GM12891 (cell line): Measurements from ENCODE around the gene STK17A.

Source experiments
- DNase-seq: peaks from one replicate; pipeline ENCODE4 v3.0.0; 2011; ENCODE audit warnings: low spot score; ENCODE audit not compliant: insufficient read length
- FAIRE-seq: peaks from 2 replicates; lab custom pipeline; 2011; peaks lifted over from hg19 to GRCh38; lab: Jason Lieb, UNC
- PAX5 ChIP-seq: IDR thresholded peaks from 2 replicates; pipeline ENCODE4 v1.6.1; 2011; ENCODE audit warnings: low read length, moderate library complexity, mild to moderate bottlenecking; ENCODE audit not compliant: insufficient read depth, severe bottlenecking
- POLR2A ChIP-seq: IDR thresholded peaks from 2 replicates; pipeline ENCODE4 v1.6.1; 2011; ENCODE audit warnings: low read depth, low read length, control low read depth
- POLR2AphosphoS5 ChIP-seq: IDR thresholded peaks from 2 replicates; pipeline ENCODE4 v1.6.1; 2011; ENCODE audit warnings: low read depth, low read length, control low read depth
- POU2F2 ChIP-seq: IDR thresholded peaks from 2 replicates; pipeline ENCODE4 v1.6.1; 2011; ENCODE audit warnings: low read depth, mild to moderate bottlenecking, control low read depth, low read length, moderate library complexity
- SPI1 ChIP-seq: IDR thresholded peaks from 2 replicates; pipeline ENCODE4 v1.6.1; 2011; ENCODE audit warnings: low read depth, low read length, control low read depth
- TAF1 ChIP-seq: IDR thresholded peaks from 2 replicates; pipeline ENCODE4 v1.6.1; 2011; ENCODE audit warnings: low read depth, low read length, control low read depth

STK17A gene

DNA sequence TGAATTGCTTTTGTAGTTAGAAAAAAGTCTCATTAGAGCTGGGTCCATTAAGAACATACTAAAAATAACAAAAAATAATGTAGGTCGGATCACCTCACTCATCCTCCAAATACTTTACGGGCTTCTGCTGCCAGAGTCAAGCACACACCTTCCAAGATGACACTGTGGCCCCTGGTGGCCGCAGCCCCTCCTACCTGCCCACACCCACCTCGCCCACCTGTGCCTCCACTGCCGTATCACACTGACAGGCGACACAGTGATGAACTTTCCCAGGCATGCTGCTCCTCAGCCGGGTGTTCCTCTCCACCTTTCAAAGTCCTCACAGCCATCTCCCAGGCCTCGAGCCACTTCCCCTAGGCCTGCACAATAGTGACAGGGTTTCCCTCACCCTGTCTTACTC, 60.9 kb downstream of the STK17A start:
- no peak for DNase-seq
- no peak for FAIRE-seq

GRCh38 chr7:43645699-43646226, 62.9 kb downstream of the STK17A start:
- DNase-seq = no peak
- TF ChIP-seq POLR2A = no peak
- TF ChIP-seq SPI1 = peak; percentile 56
- peak; percentile 5 for FAIRE-seq

More for the DNA sequence above, 60.9 kb downstream of the STK17A start:
- TF ChIP-seq POLR2AphosphoS5 = no peak

- TF ChIP-seq POLR2AphosphoS5 (no peak), PAX5 (no peak), SPI1 (no peak), TAF1 (no peak), POLR2A (no peak), POU2F2 (no peak)
- no peak for FAIRE-seq
- no peak for DNase-seq
Measured at GRCh38 chr7:43646603-43647338, 63.9 kb downstream of the STK17A start.

DNA sequence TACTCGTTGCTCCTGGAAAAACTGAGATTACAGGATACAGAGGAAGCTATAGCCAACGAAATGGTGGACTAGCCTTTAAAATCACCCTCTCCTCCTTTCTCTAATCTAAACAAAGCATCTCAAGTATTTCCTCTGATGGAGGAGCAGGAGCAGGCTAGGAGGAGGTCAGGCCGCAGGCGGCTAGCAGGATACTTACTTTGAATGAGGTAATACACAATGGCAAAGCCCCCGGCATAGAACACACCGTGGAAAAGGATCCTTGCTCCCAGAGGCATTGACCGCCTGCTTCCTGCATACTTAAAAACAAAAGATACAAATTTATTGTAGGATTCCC, 64.4 kb downstream of the STK17A start:
- no peak for DNase-seq
- no peak for TF ChIP-seq SPI1
- TF ChIP-seq POLR2A = no peak
- no peak for TF ChIP-seq TAF1
- no peak for TF ChIP-seq POLR2AphosphoS5
- no peak for TF ChIP-seq POU2F2
- no peak for TF ChIP-seq PAX5
- no peak for FAIRE-seq

DNA sequence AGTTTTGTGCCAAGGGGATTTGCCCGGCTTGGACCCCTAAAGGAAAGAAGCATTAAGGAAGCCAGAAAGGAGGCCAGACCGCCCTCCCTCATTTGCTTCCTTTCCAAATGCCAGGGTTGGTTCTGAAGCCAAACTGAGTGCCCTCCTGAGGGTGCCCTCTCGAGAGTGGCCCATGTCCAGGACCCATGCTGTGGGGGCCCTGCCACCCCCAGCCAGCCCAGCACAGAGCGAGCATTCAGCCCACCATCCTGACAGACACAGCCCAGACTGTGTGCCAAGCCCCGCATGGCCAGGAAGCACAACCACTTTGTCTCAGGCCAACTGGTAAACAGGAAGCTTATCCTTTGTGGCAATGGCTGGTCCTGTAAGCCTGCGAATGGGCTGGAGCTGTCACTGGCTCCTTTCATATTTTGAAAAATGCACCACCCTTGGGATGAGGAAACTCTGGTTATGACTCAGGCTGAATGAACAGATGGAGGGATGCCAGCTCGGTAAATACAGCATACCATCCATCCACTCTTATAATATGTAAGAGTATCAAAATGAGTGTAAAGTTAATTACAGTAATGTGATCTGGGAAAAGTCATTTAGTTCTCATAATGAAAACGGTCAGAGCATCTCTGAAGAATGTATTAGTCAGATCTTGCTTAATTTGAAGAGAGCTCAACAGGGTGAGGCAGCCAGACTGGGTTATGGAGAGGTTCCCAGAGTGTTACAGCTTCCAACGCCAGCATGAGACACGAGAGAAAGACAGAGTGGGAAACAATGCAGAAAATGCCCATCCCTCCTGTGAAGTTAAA, 65.0 kb downstream of the STK17A start:
- no peak for DNase-seq
- peak; percentile 69 for FAIRE-seq
- TF ChIP-seq POU2F2 (no peak), PAX5 (no peak), POLR2AphosphoS5 (no peak)

- TF ChIP-seq POLR2AphosphoS5 = no peak
- no peak for TF ChIP-seq TAF1
- TF ChIP-seq SPI1 = no peak
- no peak for TF ChIP-seq POLR2A
- TF ChIP-seq POU2F2 = peak; percentile 89
- TF ChIP-seq PAX5 = peak; percentile 23
- FAIRE-seq (peak; percentile 51), DNase-seq (no peak)
Measured at GRCh38 chr7:43648473-43649406, 65.8 kb downstream of the STK17A start.

DNA sequence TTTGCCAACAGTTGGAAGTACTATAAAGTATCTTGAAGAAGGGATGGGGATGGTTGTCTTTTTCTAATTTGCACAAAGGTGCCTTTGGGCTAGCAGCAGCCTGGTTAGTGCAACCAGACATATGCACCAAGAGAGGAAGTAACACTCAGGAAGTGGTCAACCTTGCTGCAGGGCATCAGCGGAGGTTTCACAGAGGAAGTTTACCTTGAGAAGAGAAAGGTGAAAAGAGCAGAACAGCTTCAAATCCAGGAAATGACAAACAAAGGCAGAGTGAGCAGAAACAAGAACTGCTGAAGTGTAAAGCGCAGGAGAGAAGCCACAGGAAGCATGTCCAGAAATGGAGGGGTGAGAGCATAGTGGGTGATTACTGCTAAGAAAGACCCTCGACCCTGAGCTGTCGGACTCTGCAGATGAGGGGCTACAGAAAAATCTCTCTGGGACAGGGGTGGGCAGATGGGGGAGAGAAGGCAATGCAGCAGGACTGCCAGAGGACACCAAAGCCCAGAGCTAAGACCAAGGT, 66.9 kb downstream of the STK17A start:
- peak; percentile 41; the same call in 1 of the 2 replicates for TF ChIP-seq TAF1
- peak; percentile 67 for TF ChIP-seq PAX5
- peak; percentile 8; the same call in 1 of the 2 replicates for TF ChIP-seq POLR2AphosphoS5
- peak; percentile 97 for TF ChIP-seq SPI1
- TF ChIP-seq POLR2A = peak; percentile 60; the same call in 1 of the 2 replicates
- no peak; the same call in 1 of the 2 replicates for TF ChIP-seq POU2F2
- DNase-seq (peak; percentile 44), FAIRE-seq (peak; percentile 96)

GRCh38 chr7:43650457-43651052, 67.6 kb downstream of the STK17A start:
- DNase-seq (no peak), FAIRE-seq (no peak)
- TF ChIP-seq POLR2A (no peak), POLR2AphosphoS5 (peak; percentile 15; the same call in 1 of the 2 replicates)

DNA sequence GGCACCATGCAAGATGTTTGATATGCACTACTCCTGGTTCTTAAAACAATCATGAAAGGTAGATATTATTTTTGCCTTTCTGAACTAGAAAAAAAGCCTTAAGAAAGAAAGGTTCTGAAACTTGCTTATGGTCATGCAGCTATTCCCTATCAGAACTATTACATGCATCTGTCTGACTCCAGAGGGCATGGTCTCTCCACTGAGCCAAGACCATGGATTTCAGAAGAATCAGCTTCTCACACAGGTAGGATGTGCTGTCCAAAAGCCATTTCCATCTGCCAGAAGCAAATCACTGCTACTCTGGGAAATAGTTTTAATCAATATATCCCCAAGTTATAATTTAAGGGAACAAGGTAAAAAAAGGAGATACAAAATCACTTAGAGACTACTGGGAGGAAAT, 69.5 kb downstream of the STK17A start:
- no peak for DNase-seq
- FAIRE-seq = no peak
- TF ChIP-seq POLR2A (no peak), TAF1 (no peak), PAX5 (no peak), POLR2AphosphoS5 (no peak), SPI1 (no peak), POU2F2 (no peak)
